NCI-H774 (cell line): ENCODE results near the gene LAMA2.

Experiments used
- DNase-seq: peaks from one replicate; lab custom pipeline; 2025; lab: John Stamatoyannopoulos, UW

Gene LAMA2, protein sequence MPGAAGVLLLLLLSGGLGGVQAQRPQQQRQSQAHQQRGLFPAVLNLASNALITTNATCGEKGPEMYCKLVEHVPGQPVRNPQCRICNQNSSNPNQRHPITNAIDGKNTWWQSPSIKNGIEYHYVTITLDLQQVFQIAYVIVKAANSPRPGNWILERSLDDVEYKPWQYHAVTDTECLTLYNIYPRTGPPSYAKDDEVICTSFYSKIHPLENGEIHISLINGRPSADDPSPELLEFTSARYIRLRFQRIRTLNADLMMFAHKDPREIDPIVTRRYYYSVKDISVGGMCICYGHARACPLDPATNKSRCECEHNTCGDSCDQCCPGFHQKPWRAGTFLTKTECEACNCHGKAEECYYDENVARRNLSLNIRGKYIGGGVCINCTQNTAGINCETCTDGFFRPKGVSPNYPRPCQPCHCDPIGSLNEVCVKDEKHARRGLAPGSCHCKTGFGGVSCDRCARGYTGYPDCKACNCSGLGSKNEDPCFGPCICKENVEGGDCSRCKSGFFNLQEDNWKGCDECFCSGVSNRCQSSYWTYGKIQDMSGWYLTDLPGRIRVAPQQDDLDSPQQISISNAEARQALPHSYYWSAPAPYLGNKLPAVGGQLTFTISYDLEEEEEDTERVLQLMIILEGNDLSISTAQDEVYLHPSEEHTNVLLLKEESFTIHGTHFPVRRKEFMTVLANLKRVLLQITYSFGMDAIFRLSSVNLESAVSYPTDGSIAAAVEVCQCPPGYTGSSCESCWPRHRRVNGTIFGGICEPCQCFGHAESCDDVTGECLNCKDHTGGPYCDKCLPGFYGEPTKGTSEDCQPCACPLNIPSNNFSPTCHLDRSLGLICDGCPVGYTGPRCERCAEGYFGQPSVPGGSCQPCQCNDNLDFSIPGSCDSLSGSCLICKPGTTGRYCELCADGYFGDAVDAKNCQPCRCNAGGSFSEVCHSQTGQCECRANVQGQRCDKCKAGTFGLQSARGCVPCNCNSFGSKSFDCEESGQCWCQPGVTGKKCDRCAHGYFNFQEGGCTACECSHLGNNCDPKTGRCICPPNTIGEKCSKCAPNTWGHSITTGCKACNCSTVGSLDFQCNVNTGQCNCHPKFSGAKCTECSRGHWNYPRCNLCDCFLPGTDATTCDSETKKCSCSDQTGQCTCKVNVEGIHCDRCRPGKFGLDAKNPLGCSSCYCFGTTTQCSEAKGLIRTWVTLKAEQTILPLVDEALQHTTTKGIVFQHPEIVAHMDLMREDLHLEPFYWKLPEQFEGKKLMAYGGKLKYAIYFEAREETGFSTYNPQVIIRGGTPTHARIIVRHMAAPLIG (N-terminal part only)

GRCh38 chr6:128882991-128883611, at the start of gene LAMA2:
Gene LAMA2 (plus strand): TSS chr6:128883138. CDS start chr6:128883246, 108 bp downstream.
- no peak for DNase-seq

DNA sequence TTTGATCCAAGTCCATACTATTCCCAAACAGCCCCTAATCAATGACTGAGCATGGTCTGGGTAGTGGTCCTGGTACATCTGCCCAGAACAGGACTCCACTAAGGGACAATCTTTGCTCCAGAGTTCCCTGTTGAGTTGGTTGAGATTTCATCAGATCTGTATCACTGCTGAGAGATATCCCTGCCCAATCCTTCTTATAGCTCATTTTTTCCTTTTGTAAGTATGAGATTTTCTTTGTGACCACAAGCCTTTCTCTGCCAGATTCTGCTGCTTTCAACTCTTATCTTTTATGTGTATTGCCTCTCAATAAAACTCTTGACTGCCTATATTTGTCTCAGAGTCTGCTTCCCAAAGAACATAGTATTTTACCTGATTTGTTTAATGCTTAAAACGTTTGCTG, 46.2 kb upstream of the LAMA2 start:
- DNase-seq: no peak

DNA sequence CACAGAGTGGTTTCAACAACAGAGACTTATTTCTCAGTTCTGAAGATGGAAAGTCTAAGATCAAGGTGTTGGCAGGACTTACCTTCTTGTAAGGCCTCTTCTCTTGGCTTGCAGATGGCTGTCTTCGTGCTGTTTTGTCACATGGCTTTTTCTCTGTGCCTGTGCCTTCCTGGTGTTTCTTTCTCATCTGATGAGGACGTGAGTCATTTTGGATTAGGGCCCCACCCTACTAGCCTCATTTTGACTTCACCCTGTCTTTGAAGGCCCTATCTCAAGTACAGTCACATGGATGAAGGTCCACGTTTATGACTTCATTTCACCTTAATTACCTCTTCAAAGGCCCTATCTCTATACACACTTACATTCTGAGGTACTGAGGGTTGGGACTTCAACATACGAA, 41.4 kb upstream of the LAMA2 start:
- no peak for DNase-seq

DNA sequence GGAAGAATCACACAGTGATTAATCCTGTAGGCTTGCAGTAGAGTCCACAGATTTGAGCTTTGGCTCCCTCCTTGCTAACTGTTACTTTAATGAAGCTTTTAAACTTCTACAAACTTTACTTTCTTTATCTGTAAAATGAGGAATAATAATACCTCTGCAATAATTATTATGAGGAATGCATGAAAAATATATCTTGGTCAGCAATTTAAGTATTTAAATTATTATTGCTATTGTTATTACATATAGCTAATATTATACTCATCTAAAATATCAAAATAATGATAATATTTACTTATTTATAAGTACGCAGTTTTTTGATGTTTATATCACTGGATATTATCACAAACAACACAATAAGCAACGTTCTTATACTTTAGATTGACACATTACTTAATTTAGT, 38.3 kb upstream of the LAMA2 start:
- DNase-seq: no peak

GRCh38 chr6:128847431-128848210, 35.3 kb upstream of the LAMA2 start:
- DNase-seq: no peak

GRCh38 chr6:128848212-128848935, 34.6 kb upstream of the LAMA2 start:
- DNase-seq: no peak

DNA sequence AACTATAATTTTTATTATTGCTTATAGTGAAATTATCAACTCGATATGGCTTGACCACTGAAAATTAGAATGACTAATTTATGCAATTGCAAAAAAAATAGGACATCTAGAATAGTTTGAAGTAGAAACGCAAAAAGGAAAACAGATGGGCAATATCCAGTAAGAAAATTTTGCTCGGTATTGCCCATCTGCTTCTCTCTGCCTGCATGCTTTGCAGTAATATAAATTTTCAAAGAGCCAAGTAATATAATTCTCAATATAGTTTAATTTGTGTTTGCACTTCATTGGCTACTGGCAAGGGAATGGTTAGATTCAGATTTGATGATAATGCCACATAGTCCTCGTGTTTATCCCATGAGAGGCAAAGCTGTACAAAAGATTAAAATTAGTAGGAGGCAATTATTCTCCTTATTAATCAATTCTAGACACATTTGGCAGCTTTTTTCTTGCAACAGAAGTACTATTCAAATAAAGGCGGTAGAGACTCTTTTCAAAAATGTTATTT, 27.3 kb upstream of the LAMA2 start:
- DNase-seq: no peak

GRCh38 chr6:128857806-128858205, 25.1 kb upstream of the LAMA2 start:
- DNase-seq: no peak

GRCh38 chr6:128860782-128861181, 22.2 kb upstream of the LAMA2 start:
- DNase-seq: no peak

GRCh38 chr6:128863983-128864382, 19.0 kb upstream of the LAMA2 start:
- no peak for DNase-seq

DNA sequence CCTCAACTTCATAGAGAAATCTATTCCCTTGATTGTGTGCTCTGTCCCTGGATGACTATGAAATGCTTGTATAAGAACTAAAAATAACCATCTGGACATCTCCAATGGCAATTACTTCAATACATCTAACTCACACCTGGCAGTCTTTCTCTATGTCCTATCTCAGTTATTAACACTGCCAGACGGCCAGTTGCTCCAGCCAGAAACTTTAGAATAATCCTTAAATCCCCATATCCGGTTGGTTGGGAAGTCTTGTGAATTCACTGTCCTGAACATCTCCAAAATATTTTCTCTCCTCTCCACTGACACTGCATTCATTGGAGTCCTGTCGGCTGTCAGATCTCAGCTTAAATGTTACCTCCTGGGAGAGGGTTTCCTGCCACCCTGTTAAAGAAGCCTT, 12.2 kb upstream of the LAMA2 start:
- no peak for DNase-seq

DNA sequence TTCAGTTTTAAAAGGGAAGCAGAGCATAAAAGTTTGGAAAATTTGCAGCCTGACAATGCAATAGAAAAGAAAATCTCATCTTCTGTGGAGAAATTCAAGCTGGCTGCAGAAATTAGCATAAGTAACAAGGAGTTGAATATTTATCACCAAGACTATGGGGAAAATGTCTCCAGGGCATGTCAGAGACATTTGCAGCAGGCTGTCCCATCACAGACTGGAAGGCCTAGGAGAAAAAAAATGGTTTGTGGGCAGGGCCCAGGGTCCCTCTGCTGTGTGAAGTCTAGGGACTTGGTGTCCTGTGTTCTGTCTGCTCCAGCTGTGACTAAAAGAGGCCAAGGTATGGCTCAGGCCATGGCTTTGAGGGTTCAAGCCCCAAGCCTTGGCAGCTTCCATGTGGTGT, 8.1 kb upstream of the LAMA2 start:
- DNase-seq: no peak

DNA sequence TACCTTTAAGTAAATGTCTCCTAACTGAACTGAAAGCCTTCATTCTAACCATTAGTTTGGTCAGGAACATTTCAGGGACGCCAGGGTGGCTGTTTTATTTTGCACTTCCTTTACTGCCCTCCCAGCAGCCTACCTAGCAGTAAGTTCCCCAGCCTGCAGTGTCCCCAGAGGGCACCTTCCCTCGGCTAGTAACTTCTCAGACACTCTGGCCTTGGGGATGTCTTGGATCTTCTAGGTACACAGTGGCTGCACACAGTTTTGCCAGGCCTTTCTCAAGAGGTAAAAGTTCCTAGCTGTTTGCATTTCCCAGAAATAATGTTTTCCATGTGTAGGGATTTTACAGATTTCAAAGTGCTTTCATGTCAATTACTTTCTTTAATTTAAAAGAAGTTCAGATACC, 378 bp upstream of the LAMA2 start:
- no peak for DNase-seq

- DNase-seq: no peak
Measured at GRCh38 chr6:128883906-128884305, 968 bp downstream of the LAMA2 start.

DNA sequence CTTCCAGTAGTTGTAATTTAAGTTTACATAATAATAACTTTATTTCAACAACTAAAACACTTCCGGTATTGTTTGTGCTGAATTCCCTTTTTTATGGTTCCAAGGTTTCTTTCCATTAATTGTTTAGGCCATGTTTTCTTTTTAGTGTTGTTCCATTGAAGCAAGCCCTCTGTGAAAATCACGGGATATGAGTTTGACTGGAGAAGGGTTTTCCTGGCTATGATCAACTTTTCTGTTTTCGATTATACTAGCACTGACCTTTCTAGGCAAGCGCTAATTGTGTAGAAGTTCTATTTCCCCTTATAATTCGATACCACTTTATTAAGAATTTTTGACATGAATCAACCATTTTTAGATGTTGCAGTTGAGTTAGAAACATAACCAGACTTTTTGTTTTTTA, 2.4 kb downstream of the LAMA2 start:
- no peak for DNase-seq

DNA sequence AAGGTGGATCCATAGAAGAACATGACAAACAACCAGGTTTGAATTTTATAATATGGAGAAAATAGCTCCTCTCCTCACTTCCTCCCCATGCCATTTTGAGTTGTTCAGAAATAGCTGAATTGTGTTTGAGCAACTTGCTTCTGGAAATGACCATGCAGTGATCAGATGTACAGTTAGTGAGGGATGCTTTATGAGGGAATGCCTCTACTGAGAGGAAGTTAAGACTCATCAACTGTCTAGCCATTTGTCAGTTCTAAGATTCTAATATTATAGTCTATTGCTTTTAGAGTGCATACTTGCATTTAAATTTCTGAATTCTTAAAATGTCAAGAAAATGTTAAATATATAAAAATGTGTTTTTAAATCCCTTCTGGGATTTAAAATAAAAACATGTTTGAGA, 3.8 kb downstream of the LAMA2 start:
- no peak for DNase-seq

DNA sequence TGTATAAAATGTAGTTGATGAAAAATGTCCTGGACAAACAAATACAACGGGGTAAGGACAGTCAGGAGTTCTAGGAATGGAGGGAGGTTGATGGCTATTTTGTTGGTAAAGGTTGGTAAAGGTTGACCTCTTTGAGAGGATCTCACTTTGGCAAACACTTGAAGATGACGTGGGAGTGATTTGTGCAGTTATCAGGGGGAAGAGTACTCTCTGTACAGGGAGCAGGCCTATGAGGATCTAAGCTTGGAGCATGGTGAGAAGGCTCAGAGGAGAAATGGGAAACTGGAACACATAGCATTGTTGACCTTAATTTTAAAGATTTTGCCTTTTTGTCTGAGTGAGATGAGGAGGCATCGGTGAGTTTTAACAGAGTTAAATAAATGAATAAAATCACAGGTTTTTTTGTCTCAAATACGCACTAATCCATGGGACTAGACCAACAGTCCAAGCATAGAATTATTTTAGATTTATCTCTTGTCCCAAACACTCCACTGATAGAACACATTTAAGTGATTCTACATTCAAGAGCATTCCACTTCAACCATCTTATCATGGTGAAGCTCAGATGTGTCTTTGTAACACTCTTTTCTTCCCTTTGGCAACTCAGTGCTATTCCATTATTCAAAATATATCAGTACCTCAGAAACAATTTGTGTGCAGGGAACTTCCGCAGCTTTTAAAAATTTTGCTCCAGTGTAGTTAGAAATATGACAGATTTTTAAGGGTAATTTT, 5.7 kb downstream of the LAMA2 start:
- DNase-seq: no peak

DNA sequence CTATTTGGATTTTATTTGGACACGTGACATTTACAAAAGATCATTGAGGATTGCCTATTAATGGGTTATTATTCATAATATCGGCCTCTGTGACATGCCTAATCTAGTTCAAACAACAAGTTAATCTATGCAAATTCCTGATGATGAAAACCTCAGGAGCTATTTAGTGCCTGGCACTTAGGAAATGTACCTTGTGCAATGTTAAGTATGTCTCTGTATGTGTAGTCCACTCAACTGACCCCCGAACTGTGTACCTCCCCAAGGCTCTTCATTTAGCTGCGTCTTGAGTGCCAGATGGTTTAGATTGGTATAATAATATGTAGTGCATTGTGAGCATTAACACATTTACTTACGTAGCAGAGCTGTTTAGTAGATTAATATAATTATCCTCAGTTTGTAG, 6.9 kb downstream of the LAMA2 start:
- DNase-seq: no peak

DNA sequence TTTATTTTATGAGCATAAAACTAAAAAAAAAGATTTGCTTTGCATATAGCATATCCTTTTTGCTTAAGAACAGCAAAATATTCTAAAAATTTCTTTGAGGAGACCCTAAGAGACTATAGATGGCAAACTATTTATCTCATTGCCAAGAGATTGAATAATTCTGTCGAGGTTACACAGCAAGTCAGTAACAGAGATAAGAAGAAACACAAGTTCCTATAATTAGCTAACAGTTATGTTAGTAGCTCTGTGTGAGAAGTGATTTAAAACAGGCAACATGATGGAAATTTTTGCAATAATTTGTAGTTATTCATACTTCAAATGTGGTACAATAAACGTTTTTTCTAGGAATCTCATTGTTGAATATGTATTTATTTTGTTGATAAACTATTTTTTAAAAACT, 9.1 kb downstream of the LAMA2 start:
- no peak for DNase-seq
